ENCODE measurements around the gene NGDN.

Gene NGDN

GRCh38 chr14:23478109-23478759, 8.7 kb downstream of the NGDN start:
- DNase-seq, result no peak

- DNase-seq, result no peak
Measured at GRCh38 chr14:23481362-23481970, 12.0 kb downstream of the NGDN start.

GRCh38 chr14:23481979-23482822, 12.7 kb downstream of the NGDN start:
- no peak for DNase-seq

GRCh38 chr14:23482823-23483148, 13.3 kb downstream of the NGDN start:
- DNase-seq, result no peak

GRCh38 chr14:23483236-23483854, 13.8 kb downstream of the NGDN start:
- no peak for DNase-seq

GRCh38 chr14:23485326-23485725, 15.8 kb downstream of the NGDN start:
- no peak for DNase-seq

- no peak for DNase-seq
Measured at GRCh38 chr14:23486036-23486435, 16.5 kb downstream of the NGDN start.

- no peak for DNase-seq
Measured at GRCh38 chr14:23487216-23487615, 17.7 kb downstream of the NGDN start.

GRCh38 chr14:23492618-23493272, 23.2 kb downstream of the NGDN start:
- DNase-seq, result no peak

GRCh38 chr14:23494223-23494622, 24.7 kb downstream of the NGDN start:
- no peak for DNase-seq

GRCh38 chr14:23512156-23512555, 42.7 kb downstream of the NGDN start:
- DNase-seq, result no peak

GRCh38 chr14:23513005-23513817, 43.7 kb downstream of the NGDN start:
- no peak for DNase-seq

- DNase-seq, result no peak
Measured at GRCh38 chr14:23513818-23514643, 44.5 kb downstream of the NGDN start.

- DNase-seq, result no peak
Measured at GRCh38 chr14:23514644-23514957, 45.1 kb downstream of the NGDN start.

- DNase-seq, result no peak
Measured at GRCh38 chr14:23517650-23518326, 48.3 kb downstream of the NGDN start.

GRCh38 chr14:23518709-23519108, 49.2 kb downstream of the NGDN start:
- no peak for DNase-seq

- DNase-seq, result no peak
Measured at GRCh38 chr14:23520899-23521533, 51.5 kb downstream of the NGDN start.

GRCh38 chr14:23521785-23522640, 52.5 kb downstream of the NGDN start:
- no peak for DNase-seq

GRCh38 chr14:23522643-23523198, 53.2 kb downstream of the NGDN start:
- DNase-seq, result no peak
